ENCODE data around the gene MTAP.

DNA sequence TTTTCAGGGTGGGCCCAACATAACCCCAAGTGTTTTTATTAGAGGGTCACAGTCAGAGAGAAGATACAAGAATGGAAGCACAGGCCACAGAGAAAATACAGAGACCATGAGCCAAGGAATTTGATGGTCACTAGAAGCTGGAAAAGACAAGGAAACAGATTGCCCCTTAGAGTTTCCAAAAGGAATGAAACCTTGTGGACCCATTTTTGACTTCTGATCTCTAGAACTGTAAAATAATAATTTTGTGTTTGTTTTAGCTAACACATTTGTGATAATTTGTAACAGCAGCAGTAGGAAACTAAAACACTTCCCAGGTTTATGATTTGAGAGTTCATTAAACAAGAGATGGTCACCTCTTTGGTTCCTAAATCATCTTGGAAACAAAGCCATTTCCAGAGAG lies 169.9 kb downstream of the MTAP start:
- TF ChIP-seq, protein P1, sequence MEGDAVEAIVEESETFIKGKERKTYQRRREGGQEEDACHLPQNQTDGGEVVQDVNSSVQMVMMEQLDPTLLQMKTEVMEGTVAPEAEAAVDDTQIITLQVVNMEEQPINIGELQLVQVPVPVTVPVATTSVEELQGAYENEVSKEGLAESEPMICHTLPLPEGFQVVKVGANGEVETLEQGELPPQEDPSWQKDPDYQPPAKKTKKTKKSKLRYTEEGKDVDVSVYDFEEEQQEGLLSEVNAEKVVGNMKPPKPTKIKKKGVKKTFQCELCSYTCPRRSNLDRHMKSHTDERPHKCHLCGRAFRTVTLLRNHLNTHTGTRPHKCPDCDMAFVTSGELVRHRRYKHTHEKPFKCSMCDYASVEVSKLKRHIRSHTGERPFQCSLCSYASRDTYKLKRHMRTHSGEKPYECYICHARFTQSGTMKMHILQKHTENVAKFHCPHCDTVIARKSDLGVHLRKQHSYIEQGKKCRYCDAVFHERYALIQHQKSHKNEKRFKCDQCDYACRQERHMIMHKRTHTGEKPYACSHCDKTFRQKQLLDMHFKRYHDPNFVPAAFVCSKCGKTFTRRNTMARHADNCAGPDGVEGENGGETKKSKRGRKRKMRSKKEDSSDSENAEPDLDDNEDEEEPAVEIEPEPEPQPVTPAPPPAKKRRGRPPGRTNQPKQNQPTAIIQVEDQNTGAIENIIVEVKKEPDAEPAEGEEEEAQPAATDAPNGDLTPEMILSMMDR (IDR thresholded peaks at IDR 0.05), result no peak
- TF ChIP-seq POLR2A (IDR thresholded peaks at IDR 0.05), result no peak
